B cell (primary cell): Measurements from ENCODE around the gene POLN.

Source experiments
- CTCF ChIP-seq: fragments of 200-600 bp; IDR thresholded peaks from one replicate; pipeline ENCODE4 v1.8.0; 2022; ENCODE audit warnings: antibody characterized with exemption, mild to moderate bottlenecking
- EZH2 ChIP-seq: IDR thresholded peaks from 2 replicates; pipeline ENCODE4 v1.6.1; 2012; ENCODE audit warnings: borderline replicate concordance, low read depth, mild to moderate bottlenecking, moderate library complexity, low read length; ENCODE audit not compliant: insufficient read depth, poor library complexity, severe bottlenecking

GRCh38 chr4:2094545-2094944 is 147.4 kb downstream of the POLN start:
- TF ChIP-seq CTCF (no peak), EZH2 (no peak)
